IMR-90 (cell line): ENCODE results near the gene PIEZO2. TPM values are rescaled to one million over a fixed set of nuclear protein-coding genes. Genes with fewer than 3 reads are reported as not detected.
A peak's percentile ranks its signal among the peaks of the same experiment; 100 is the strongest.

Source experiments
- ATAC-seq: fragments of 200-7000 bp; cut with Tn5 transposase; 2 replicates; pipeline ENCODE4 v1.9.1; 2020; ENCODE audit warnings: low read depth, mild to moderate bottlenecking, moderate library complexity
- BruUV-seq: library from RNA; stranded (reverse); fragments of 400-500 nt; replicated peaks from 2 replicates; lab custom pipeline; 2021; lab: Mats Ljungman, UMichigan
- CTCF ChIA-PET: fragments of 300-600 bp; formaldehyde crosslinking; extraction: SDS; loops from one replicate; lab custom pipeline; 2021; ENCODE audit warnings: antibody characterized with exemption; lab: Yijun Ruan, JAX
- POLR2A ChIA-PET: fragments of 300-600 bp; sonication (Branson Sonifier 250); formaldehyde crosslinking; loops from one replicate; lab custom pipeline; 2022; ENCODE audit warnings: antibody characterized with exemption; ENCODE audit not compliant: unreplicated experiment; lab: Charles Lee
- DNase-seq: peaks from one replicate; pipeline ENCODE4 v3.0.0; 2013
- H2AFZ ChIP-seq: replicated peaks from 2 replicates; pipeline ENCODE3; 2013; ENCODE audit warnings: low read length, mild to moderate bottlenecking; ENCODE audit not compliant: poor library complexity
- H2AK5ac ChIP-seq: 2 replicates; pipeline ENCODE4 v1.6.1; 2013; ENCODE audit warnings: low read depth, low read length, inconsistent platforms
- H2AK9ac ChIP-seq: replicated peaks from 2 replicates; pipeline ENCODE3; 2013; ENCODE audit warnings: mild to moderate bottlenecking, low read depth, low read length, moderate library complexity; ENCODE audit not compliant: poor library complexity
- H2BK120ac ChIP-seq: 2 replicates; pipeline ENCODE4 v1.6.1; 2013; ENCODE audit warnings: low read depth, low read length, inconsistent platforms
- H2BK15ac ChIP-seq: 3 replicates; pipeline ENCODE4 v1.6.1; 2013; ENCODE audit warnings: low read depth, low read length, inconsistent platforms
- H2BK20ac ChIP-seq: 2 replicates; pipeline ENCODE4 v1.6.1; 2013; ENCODE audit warnings: low read depth, mild to moderate bottlenecking, inconsistent platforms, low read length, moderate library complexity
- H2BK5ac ChIP-seq: 2 replicates; pipeline ENCODE4 v1.6.1; 2013; ENCODE audit warnings: mild to moderate bottlenecking, low read depth, low read length, inconsistent platforms; ENCODE audit not compliant: poor library complexity, severe bottlenecking
- H3K14ac ChIP-seq: replicated peaks from 2 replicates; pipeline ENCODE4 v1.6.1; 2013; ENCODE audit warnings: low read depth, low read length, inconsistent platforms
- H3K18ac ChIP-seq: 2 replicates; pipeline ENCODE4 v1.6.1; 2013; ENCODE audit warnings: low read depth, low read length, control low read depth
- H3K23ac ChIP-seq: 2 replicates; pipeline ENCODE4 v1.6.1; 2013; ENCODE audit warnings: low read depth, low read length, inconsistent platforms
- H3K27ac ChIP-seq: 2 replicates; pipeline ENCODE4 v1.5.1; 2013; ENCODE audit warnings: mild to moderate bottlenecking, control low read depth, low read length; ENCODE audit not compliant: insufficient read depth
- H3K27me3 ChIP-seq: 2 replicates; pipeline ENCODE4 v1.6.1; 2013; ENCODE audit warnings: low read length; ENCODE audit not compliant: control insufficient read depth, insufficient read depth
- H3K36me3 ChIP-seq: 2 replicates; pipeline ENCODE4 v1.6.1; 2013; ENCODE audit warnings: low read length, mixed read lengths; ENCODE audit not compliant: control insufficient read depth, insufficient read depth
- H3K4ac ChIP-seq: 2 replicates; pipeline ENCODE4 v1.6.1; 2013; ENCODE audit warnings: low read depth, low read length, inconsistent platforms
- H3K4me1 ChIP-seq: 2 replicates; pipeline ENCODE4 v1.6.1; 2013; ENCODE audit warnings: low read length, mixed read lengths; ENCODE audit not compliant: control insufficient read depth, insufficient read depth
- H3K4me2 ChIP-seq: 2 replicates; pipeline ENCODE4 v1.6.1; 2013; ENCODE audit warnings: low read depth, mild to moderate bottlenecking, control low read depth, low read length, moderate library complexity
- H3K4me3 ChIP-seq: 2 replicates; pipeline ENCODE4 v1.5.1; 2013; ENCODE audit warnings: low read depth, mild to moderate bottlenecking, control low read depth, low read length, moderate library complexity; ENCODE audit not compliant: insufficient read depth
- H3K56ac ChIP-seq: 2 replicates; pipeline ENCODE4 v1.6.1; 2013; ENCODE audit warnings: low read length, inconsistent platforms; ENCODE audit not compliant: insufficient read depth; ENCODE audit errors: extremely low read depth
- H3K79me1 ChIP-seq, 2 experiments: 2 replicates each; pipeline ENCODE4 v1.6.1; 2013; ENCODE audit warnings: low read length in 2 of 2, inconsistent platforms in 1 of 2, low read depth in 1 of 2
- H3K9ac ChIP-seq: 2 replicates; pipeline ENCODE4 v1.6.1; 2013; ENCODE audit warnings: low read depth, low read length, control low read depth
- H3K9me1 ChIP-seq: 2 replicates; pipeline ENCODE4 v1.6.1; 2013; ENCODE audit warnings: low read length, inconsistent platforms; ENCODE audit not compliant: insufficient read depth
- H3K9me3 ChIP-seq: 2 replicates; pipeline ENCODE4 v1.6.1; 2013; ENCODE audit warnings: low read length; ENCODE audit not compliant: control insufficient read depth, insufficient read depth
- H4K20me1 ChIP-seq: 2 replicates; pipeline ENCODE4 v1.6.1; 2013; ENCODE audit warnings: low read length, inconsistent platforms; ENCODE audit not compliant: insufficient read depth
- H4K5ac ChIP-seq: 2 replicates; pipeline ENCODE4 v1.6.1; 2013; ENCODE audit warnings: mild to moderate bottlenecking, low read depth, low read length, control low read depth
- H4K8ac ChIP-seq, 2 experiments: 2 replicates each; pipeline ENCODE4 v1.6.1; 2013; ENCODE audit warnings: low read depth in 2 of 2, low read length in 2 of 2, control low read depth in 1 of 2, inconsistent platforms in 1 of 2
- H4K91ac ChIP-seq: 2 replicates; pipeline ENCODE4 v1.6.1; 2013; ENCODE audit warnings: low read depth, low read length, inconsistent platforms; ENCODE audit not compliant: insufficient read depth
- BHLHE40 ChIP-seq: fragments of 150-350 bp; IDR thresholded peaks from 2 replicates; pipeline ENCODE4 v1.6.1; 2016; ENCODE audit warnings: mild to moderate bottlenecking, low read depth, low read length
- MXI1 ChIP-seq: IDR thresholded peaks from 2 replicates; pipeline ENCODE4 v1.6.1; 2012; ENCODE audit warnings: low read depth, mild to moderate bottlenecking, low read length, moderate library complexity, borderline replicate concordance
- NFE2L2 ChIP-seq: fragments of 150-350 bp; IDR thresholded peaks from 2 replicates; pipeline ENCODE4 v1.6.1; 2016; ENCODE audit warnings: low read depth, mild to moderate bottlenecking, low read length
- WGBS, 2 experiments: methylation state at CpG; one replicate each; pipeline versions ENCODE4 v1.1.5 to v1.1.7; 2013; ENCODE audit warnings: missing lambda C conversion rate in 2 of 2; ENCODE audit not compliant: insufficient read length in 1 of 2; ENCODE audit errors: extremely low coverage in 2 of 2; 5-methylcytosine and 5-hydroxymethylcytosine counted together
- dilution Hi-C: fragments of 300-500 bp; cut with HindIII; formaldehyde crosslinking; loops from one replicate; pipeline ENCODE4 v1.14.3; 2018; ENCODE audit warnings: low sequenced_read_pairs; ENCODE audit not compliant: unreplicated experiment
- in situ Hi-C: fragments of 300-500 bp; cut with MboI; formaldehyde crosslinking; loops from 3 replicates; pipeline ENCODE4 v1.14.3; 2019; ENCODE audit warnings: low sequenced_read_pairs, inconsistent platforms, mixed read lengths
- intact Hi-C: fragments of 100-400 bp; cut with micrococcal nuclease; formaldehyde crosslinking; loops from 2 replicates; pipeline ENCODE4 v1.10.0; 2022
- polyA plus RNA-seq, 3 experiments: library from polyadenylated mRNA; depleted of rRNA; stranded (reverse); fragments of >200 nt; gene quantifications; 2 replicates each; pipeline ENCODE4 v1.2.3, GENCODE V29; 2012; ENCODE audit warnings: low replicate concordance in 1 of 3
- total RNA-seq: library from RNA; depleted of rRNA; stranded (reverse); fragments of >200 nt; gene quantifications from 2 replicates; pipeline ENCODE4 v1.2.3, GENCODE V29; 2012

Gene PIEZO2
- total and polyA plus RNA-seq, 2 of the 4 experiments (the other 2 are of a cell fraction): 2.4 to 4.1 TPM

DNA sequence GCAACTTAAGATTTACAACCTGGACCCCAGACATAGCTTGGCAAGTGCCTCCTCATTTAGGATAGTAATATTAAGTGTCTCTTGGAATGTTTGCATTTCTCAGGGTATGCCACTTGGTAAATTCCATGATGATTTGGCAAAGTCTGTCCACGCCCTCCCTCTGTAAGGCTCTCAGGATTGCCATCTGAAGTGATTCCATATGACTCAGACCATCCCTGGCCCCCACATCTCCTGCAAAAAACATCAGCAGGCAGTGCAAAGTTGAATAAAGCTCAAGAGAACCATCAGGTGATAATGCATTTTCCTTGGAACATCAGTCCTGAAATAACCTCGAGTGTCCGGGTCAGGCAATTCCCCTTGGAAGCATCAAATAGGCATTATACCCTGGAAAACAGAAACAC, 27.1 kb upstream of the PIEZO2 start:
- DNase-seq: peak; percentile 63
- 94% methylated on average over 2 of the region's 3 CpGs; no CpG with 5 or more reads in 1 of the 2 experiments for WGBS, 2 experiments

More for the DNA sequence above, 27.1 kb upstream of the PIEZO2 start:
- H2BK20ac ChIP-seq: peak overlapping the region; percentile 97
- H3K27ac ChIP-seq: peak overlapping the region; percentile 83; the same call in 1 of the 2 replicates
- peak overlapping the region; percentile 94; the same call in 1 of the 2 replicates for H3K56ac ChIP-seq
- H4K5ac ChIP-seq: peak overlapping the region; percentile 58
- no peaks in the 10 kb centered on the region for H4K20me1 ChIP-seq
- H3K9ac ChIP-seq: no peak overlapping the region
- BruUV-seq: no TSS peak
- H3K14ac ChIP-seq: peak overlapping the region; percentile 84
- H3K9me1 ChIP-seq: peaks cover 3% of the 10 kb centered on the region
- no peaks in the 10 kb centered on the region for H3K27me3 ChIP-seq
- peaks cover 19% of the 10 kb centered on the region for H3K4me1 ChIP-seq
- peak overlapping the region; percentile 42 for H3K4ac ChIP-seq
- TF ChIP-seq NFE2L2 (0 out of 2 replicates have a peak, but pooled peaks have one; percentile 14), BHLHE40 (no peak), MXI1 (no peak)
- peak overlapping the region; percentile 71 for H2AFZ ChIP-seq
- H3K18ac ChIP-seq: peak overlapping the region; percentile 100
- H4K91ac ChIP-seq: peak overlapping the region; percentile 98
- intact Hi-C loops: no loop called here
- no peak overlapping the region for H2AK5ac ChIP-seq
- H2AK9ac ChIP-seq: peak overlapping the region; percentile 48
- POLR2A ChIA-PET: no interaction called here
- H3K23ac ChIP-seq: peak overlapping the region; percentile 66; the same call in 1 of the 2 replicates
- H2BK5ac ChIP-seq: peak overlapping the region; percentile 89
- no peaks in the 10 kb centered on the region for H3K79me1 ChIP-seq
- no peaks in the 10 kb centered on the region for H3K36me3 ChIP-seq
- dilution Hi-C loops: no loop called here
- no peak overlapping the region for H3K4me3 ChIP-seq
- peak; percentile 64 for ATAC-seq
- H2BK120ac ChIP-seq: peak overlapping the region; percentile 98
- CTCF ChIA-PET: no interaction called here
- H2BK15ac ChIP-seq: peak overlapping the region; percentile 66; the same call in 2 of the 3 replicates
- peak overlapping the region; percentile 34; the same call in 1 of the 2 replicates for H3K4me2 ChIP-seq
- peak overlapping the region; percentile 67 to 91; a peak in 3 of 4 replicates for H4K8ac ChIP-seq
- in situ Hi-C loops: no loop called here
- no peaks in the 10 kb centered on the region for H3K9me3 ChIP-seq
